OCI-LY1 (cell line): ENCODE results near the gene SH3PXD2A.

Source experiments
- H2AFZ ChIP-seq: fragments of 200-600 bp; sonication (generic), shearing (Covaris generic); 2 replicates; pipeline ENCODE4 v1.6.0; 2014; ENCODE audit warnings: antibody characterized with exemption, mild to moderate bottlenecking, low read length
- H3F3A ChIP-seq: fragments of 200-600 bp; sonication (generic), shearing (Covaris generic); 2 replicates; pipeline ENCODE4 v1.6.0; 2014; ENCODE audit warnings: mild to moderate bottlenecking, antibody characterized with exemption, low read length, moderate library complexity; ENCODE audit not compliant: insufficient read depth
- H3K27ac ChIP-seq: fragments of 200-600 bp; sonication (generic); 2 replicates; pipeline ENCODE4 v1.5.1; 2014; ENCODE audit warnings: low read length, mixed run types, mild to moderate bottlenecking, low read depth; ENCODE audit not compliant: poor library complexity, severe bottlenecking
- H3K27me3 ChIP-seq: fragments of 200-600 bp; sonication (generic); 2 replicates; pipeline ENCODE4 v1.6.0; 2014; ENCODE audit warnings: antibody characterized with exemption, mild to moderate bottlenecking, low read length, moderate library complexity; ENCODE audit not compliant: insufficient read depth
- H3K36me3 ChIP-seq: fragments of 200-600 bp; sonication (generic); 2 replicates; pipeline ENCODE4 v1.6.1; 2014; ENCODE audit warnings: mild to moderate bottlenecking, antibody characterized with exemption, low read length, moderate library complexity, mixed read lengths; ENCODE audit not compliant: insufficient read depth
- H3K4me1 ChIP-seq: fragments of 200-600 bp; sonication (generic); 2 replicates; pipeline ENCODE4 v1.5.1; 2014; ENCODE audit warnings: mild to moderate bottlenecking, low read length, moderate library complexity; ENCODE audit not compliant: insufficient read depth, severe bottlenecking
- H3K4me2 ChIP-seq: fragments of 200-600 bp; sonication (generic), shearing (Covaris generic); 2 replicates; pipeline ENCODE4 v1.6.1; 2014; ENCODE audit warnings: low read length
- H3K4me3 ChIP-seq: fragments of 200-600 bp; sonication (generic); 2 replicates; pipeline ENCODE4 v1.5.1; 2014; ENCODE audit warnings: low read length, low read depth, mild to moderate bottlenecking, mixed read lengths; ENCODE audit not compliant: poor library complexity, severe bottlenecking
- H3K79me2 ChIP-seq: fragments of 200-600 bp; shearing (Covaris generic); 2 replicates; pipeline ENCODE4 v1.6.1; 2016; ENCODE audit warnings: mixed run types, low read length, mixed read lengths; ENCODE audit not compliant: insufficient read depth
- H3K9ac ChIP-seq: fragments of 200-600 bp; sonication (generic), shearing (Covaris generic); 2 replicates; pipeline ENCODE4 v1.6.1; 2014; ENCODE audit warnings: mild to moderate bottlenecking, low read length, mixed read lengths
- H3K9me2 ChIP-seq: fragments of 200-600 bp; sonication (generic), shearing (Covaris generic); 2 replicates; pipeline ENCODE4 v1.6.1; 2014; ENCODE audit warnings: low read depth, mild to moderate bottlenecking, low read length, mixed read lengths
- H3K9me3 ChIP-seq: fragments of 200-600 bp; shearing (Covaris generic); 2 replicates; pipeline ENCODE4 v1.6.1; 2014; ENCODE audit warnings: low read length, mixed read lengths
- H4K20me1 ChIP-seq: fragments of 200-600 bp; sonication (generic), shearing (Covaris generic); 2 replicates; pipeline ENCODE4 v1.6.0; 2016; ENCODE audit warnings: mild to moderate bottlenecking, low read length; ENCODE audit not compliant: insufficient read depth
- EZH2 ChIP-seq: fragments of 200-600 bp; sonication (generic), shearing (Covaris generic); IDR thresholded peaks from 2 replicates; pipeline ENCODE4 v1.8.0; 2017; ENCODE audit warnings: borderline replicate concordance, mixed run types, mild to moderate bottlenecking, antibody characterized with exemption, low read length, moderate library complexity, mixed read lengths
- TF ChIP-seq, protein P1 (sequence below): fragments of 200-600 bp; sonication (generic), shearing (Covaris generic); IDR thresholded peaks from 2 replicates; pipeline ENCODE4 v1.5.1; 2017; ENCODE audit warnings: mild to moderate bottlenecking, antibody characterized with exemption, low read length, moderate library complexity, mixed read lengths

Gene SH3PXD2A

DNA sequence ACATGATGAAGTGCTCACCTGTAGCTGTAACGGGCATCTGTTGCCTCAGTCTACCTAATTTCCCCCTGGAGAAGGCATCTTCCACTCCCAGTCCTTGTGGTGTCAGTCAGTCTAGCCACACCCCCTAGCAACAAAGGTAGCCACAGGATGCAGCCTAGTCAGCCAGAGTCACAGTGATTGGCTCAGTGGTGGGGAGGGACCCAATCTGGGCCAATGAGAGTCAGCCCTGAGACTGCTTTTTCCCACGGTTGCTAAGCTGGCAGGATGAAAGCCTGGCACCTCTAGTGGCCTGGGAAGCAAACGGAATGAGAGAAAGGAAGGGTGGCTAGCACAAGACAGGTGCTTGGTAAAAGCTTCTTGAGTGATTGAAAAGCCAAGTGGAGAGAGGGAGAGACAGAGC, 118.6 kb downstream of the SH3PXD2A start:
- no peaks in the 10 kb centered on the region for H4K20me1 ChIP-seq
- no peaks in the 10 kb centered on the region for H3K9me3 ChIP-seq
- H3K4me2 ChIP-seq, result no peak overlapping the region
- no peak overlapping the region for H2AFZ ChIP-seq
- no peaks in the 10 kb centered on the region for H3K9me2 ChIP-seq
- no peak for TF ChIP-seq EZH2
- TF ChIP-seq, protein P1, sequence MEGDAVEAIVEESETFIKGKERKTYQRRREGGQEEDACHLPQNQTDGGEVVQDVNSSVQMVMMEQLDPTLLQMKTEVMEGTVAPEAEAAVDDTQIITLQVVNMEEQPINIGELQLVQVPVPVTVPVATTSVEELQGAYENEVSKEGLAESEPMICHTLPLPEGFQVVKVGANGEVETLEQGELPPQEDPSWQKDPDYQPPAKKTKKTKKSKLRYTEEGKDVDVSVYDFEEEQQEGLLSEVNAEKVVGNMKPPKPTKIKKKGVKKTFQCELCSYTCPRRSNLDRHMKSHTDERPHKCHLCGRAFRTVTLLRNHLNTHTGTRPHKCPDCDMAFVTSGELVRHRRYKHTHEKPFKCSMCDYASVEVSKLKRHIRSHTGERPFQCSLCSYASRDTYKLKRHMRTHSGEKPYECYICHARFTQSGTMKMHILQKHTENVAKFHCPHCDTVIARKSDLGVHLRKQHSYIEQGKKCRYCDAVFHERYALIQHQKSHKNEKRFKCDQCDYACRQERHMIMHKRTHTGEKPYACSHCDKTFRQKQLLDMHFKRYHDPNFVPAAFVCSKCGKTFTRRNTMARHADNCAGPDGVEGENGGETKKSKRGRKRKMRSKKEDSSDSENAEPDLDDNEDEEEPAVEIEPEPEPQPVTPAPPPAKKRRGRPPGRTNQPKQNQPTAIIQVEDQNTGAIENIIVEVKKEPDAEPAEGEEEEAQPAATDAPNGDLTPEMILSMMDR, result no peak
- no peaks in the 10 kb centered on the region for H3K79me2 ChIP-seq
- H3K9ac ChIP-seq, result no peak overlapping the region
- H3K27ac ChIP-seq, result no peak overlapping the region
- H3K27me3 ChIP-seq, result no peaks in the 10 kb centered on the region; the same call in none of the 2 replicates
- H3F3A ChIP-seq, result no peaks in the 10 kb centered on the region
- H3K4me1 ChIP-seq, result no peaks in the 10 kb centered on the region
- no peaks in the 10 kb centered on the region for H3K36me3 ChIP-seq
- no peak overlapping the region for H3K4me3 ChIP-seq

DNA sequence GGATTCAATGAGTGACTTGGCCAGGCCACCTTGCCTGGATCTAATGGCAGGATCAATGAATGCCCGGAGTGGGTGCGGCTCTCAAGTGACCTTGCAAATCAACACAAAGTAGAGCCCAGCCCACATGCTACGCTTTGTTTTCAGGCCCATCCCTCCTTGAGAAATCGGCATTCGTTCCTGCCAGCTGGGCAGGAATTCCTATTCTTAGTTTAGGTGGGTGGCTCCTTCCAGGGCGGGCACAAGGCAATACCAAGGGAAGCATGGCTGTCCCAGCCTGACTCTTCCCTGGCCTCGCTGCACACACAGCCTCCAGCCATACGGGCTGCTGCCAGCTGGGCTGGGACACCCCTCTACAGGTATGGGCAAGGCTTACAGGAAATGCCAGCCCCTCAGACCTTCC, 119.3 kb downstream of the SH3PXD2A start:
- Histone ChIP-seq H3K27ac (no peak overlapping the region), H3K4me1 (no peaks in the 10 kb centered on the region), H3K4me2 (no peak overlapping the region), H3K9ac (no peak overlapping the region), H3K36me3 (no peaks in the 10 kb centered on the region), H4K20me1 (no peaks in the 10 kb centered on the region), H3K27me3 (no peaks in the 10 kb centered on the region; the same call in 1 of the 2 replicates), H3K4me3 (no peak overlapping the region), H3K9me2 (no peaks in the 10 kb centered on the region), H3F3A (no peaks in the 10 kb centered on the region), H3K9me3 (no peaks in the 10 kb centered on the region), H3K79me2 (no peaks in the 10 kb centered on the region), H2AFZ (no peak overlapping the region)
- TF ChIP-seq, protein P1, result no peak
- no peak for TF ChIP-seq EZH2

DNA sequence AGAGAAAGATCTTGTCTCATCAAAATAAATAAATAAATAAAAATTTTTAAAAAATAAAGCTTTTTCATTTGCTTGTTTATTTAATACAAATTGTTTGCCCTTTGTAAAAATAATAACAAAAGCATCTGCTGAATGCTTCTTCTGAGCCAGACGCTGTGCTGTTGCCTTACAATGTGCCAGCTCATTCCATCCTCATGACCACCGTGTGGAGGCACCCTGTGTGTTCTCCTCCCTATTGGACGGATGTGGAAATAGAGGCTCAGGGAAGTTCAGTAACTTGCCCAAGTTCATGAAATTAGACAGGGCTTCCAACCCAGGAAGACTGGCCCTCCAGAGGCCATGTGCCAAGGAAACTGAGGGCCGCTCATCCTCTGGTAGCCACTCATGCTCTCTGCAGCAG, 120.6 kb downstream of the SH3PXD2A start:
- Histone ChIP-seq H3K4me2 (no peak overlapping the region), H3F3A (no peaks in the 10 kb centered on the region), H3K9me2 (no peaks in the 10 kb centered on the region), H4K20me1 (no peaks in the 10 kb centered on the region), H3K36me3 (no peaks in the 10 kb centered on the region), H3K27me3 (no peaks in the 10 kb centered on the region; the same call in 1 of the 2 replicates), H3K4me1 (no peaks in the 10 kb centered on the region), H3K9ac (no peak overlapping the region), H3K4me3 (no peak overlapping the region), H2AFZ (no peak overlapping the region), H3K79me2 (no peaks in the 10 kb centered on the region), H3K9me3 (no peaks in the 10 kb centered on the region), H3K27ac (no peak overlapping the region)
- no peak for TF ChIP-seq EZH2
- TF ChIP-seq, protein P1, result no peak
